SK-N-SH (cell line): ENCODE measurements around the gene DCP2.

Experiments used
- EZH2phosphoT487 ChIP-seq: fragments of 200-600 bp; sonication (generic); IDR thresholded peaks from 2 replicates; pipeline ENCODE4 v1.6.1; 2017; ENCODE audit warnings: low read depth, mixed run types, mild to moderate bottlenecking, antibody characterized with exemption, moderate library complexity, borderline replicate concordance
- NFIC ChIP-seq: IDR thresholded peaks from 2 replicates; pipeline ENCODE4 v1.4.0; 2012; ENCODE audit warnings: borderline replicate concordance
- POLR2AphosphoS5 ChIP-seq: IDR thresholded peaks from 2 replicates; pipeline ENCODE4 v1.6.1; 2012; ENCODE audit warnings: low read depth, low read length
- RAD21 ChIP-seq: IDR thresholded peaks from 2 replicates; pipeline ENCODE4 v1.6.1; 2012; ENCODE audit warnings: mild to moderate bottlenecking, low read length
- TAF1 ChIP-seq: IDR thresholded peaks from 2 replicates; pipeline ENCODE4 v1.6.1; 2012; ENCODE audit warnings: low read depth, mild to moderate bottlenecking, low read length, moderate library complexity, borderline replicate concordance
- TF ChIP-seq, protein P1 (sequence below): fragments of 200-600 bp; sonication (generic); IDR thresholded peaks from 2 replicates; pipeline ENCODE4 v1.6.1; 2017; ENCODE audit warnings: antibody characterized with exemption, mild to moderate bottlenecking, moderate library complexity

DNA sequence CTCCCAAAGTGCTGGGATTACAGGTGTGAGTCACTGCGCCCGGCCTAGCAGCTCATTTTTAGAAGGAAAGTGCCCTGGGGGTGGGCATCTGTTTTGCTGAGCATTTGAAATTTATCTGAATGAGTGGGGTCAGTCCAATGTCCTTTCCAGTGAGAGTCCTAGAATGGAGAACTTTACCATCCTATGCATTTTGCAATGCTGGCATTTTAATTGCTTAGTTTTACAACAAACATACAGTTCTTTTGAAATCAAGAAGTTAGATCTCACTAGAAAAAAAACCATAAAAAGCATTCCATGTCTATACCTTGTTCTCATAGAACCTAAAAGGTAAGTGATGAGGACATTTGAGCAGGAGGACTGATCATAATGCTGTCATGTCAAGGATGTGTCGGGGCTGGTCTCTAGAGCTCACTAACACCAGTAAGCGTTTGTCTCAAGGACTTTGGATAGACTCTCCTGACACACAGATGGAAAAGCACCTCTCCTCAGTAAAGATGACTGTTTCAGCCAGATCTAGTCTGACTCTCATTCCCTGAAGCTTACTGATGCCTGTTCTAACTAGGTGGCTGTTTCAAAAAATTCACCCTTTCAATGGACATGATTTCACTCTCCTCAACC lies 83.9 kb downstream of the DCP2 start:
- TF ChIP-seq RAD21 (no peak), TAF1 (no peak), POLR2AphosphoS5 (no peak), NFIC (no peak), EZH2phosphoT487 (no peak)
- TF ChIP-seq, protein P1, sequence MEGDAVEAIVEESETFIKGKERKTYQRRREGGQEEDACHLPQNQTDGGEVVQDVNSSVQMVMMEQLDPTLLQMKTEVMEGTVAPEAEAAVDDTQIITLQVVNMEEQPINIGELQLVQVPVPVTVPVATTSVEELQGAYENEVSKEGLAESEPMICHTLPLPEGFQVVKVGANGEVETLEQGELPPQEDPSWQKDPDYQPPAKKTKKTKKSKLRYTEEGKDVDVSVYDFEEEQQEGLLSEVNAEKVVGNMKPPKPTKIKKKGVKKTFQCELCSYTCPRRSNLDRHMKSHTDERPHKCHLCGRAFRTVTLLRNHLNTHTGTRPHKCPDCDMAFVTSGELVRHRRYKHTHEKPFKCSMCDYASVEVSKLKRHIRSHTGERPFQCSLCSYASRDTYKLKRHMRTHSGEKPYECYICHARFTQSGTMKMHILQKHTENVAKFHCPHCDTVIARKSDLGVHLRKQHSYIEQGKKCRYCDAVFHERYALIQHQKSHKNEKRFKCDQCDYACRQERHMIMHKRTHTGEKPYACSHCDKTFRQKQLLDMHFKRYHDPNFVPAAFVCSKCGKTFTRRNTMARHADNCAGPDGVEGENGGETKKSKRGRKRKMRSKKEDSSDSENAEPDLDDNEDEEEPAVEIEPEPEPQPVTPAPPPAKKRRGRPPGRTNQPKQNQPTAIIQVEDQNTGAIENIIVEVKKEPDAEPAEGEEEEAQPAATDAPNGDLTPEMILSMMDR = no peak
